ENCODE measurements around the gene FKBP1B.

- TF ChIP-seq CTCF (IDR thresholded peaks at IDR 0.05) (no peak), POLR2A (IDR thresholded peaks at IDR 0.05) (no peak)
These were observed 28.2 kb upstream of the FKBP1B start for GRCh38 chr2:24021122-24021998.
